ENCODE data around the gene DYSF.

DYSF gene

DNA sequence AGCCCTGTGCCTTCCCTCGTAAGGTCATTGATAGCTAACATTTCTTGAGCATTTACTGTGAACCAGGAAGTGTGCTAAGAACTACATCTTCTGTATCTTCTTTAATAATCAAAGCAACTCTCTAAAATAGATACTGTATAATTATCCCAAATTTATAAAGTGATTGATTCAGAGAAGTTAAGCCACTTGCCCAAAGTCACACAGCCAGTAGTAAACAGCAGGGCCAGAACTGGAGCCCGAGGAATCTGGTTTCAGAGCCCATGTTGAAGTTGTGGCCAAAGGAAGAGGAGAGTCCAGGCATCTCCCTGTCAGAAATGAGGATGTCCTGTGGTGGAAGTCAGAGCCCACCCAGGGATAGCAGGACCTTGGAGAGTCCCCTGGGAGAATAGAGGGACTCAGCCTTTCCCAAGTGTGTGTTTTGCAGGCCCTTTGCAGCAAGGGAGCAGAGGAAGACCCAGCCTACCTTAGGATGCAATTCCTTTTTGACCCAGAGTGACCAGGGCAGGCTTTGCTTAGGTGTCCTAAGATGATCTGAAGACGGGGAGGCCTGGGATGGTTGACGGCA is 134.2 kb downstream of the DYSF start:
- H3K36me3 ChIP-seq (replicated peaks; ENCODE audit: low read depth, low read length) = no peaks in the 10 kb centered on the region
- H3K4me3 ChIP-seq (ENCODE audit: low read length) = no peak overlapping the region
- no peak overlapping the region for H3K9ac ChIP-seq (ENCODE audit: low read length)

GRCh38 chr2:71588497-71589170 is 135.3 kb downstream of the DYSF start:
- Histone ChIP-seq H3K79me2 (ENCODE audit: low read length) (no peaks in the 10 kb centered on the region), H3K4me1 (ENCODE audit: low read length) (no peaks in the 10 kb centered on the region), H3K27ac (ENCODE audit: low read length) (no peak overlapping the region), H3K9ac (ENCODE audit: low read length) (no peak overlapping the region), H2AFZ (ENCODE audit: low read depth, low read length) (no peak overlapping the region), H3K4me2 (ENCODE audit: low read length) (no peak overlapping the region), H4K20me1 (ENCODE audit: insufficient read depth, low read length) (no peaks in the 10 kb centered on the region), H3K27me3 (ENCODE audit: low read depth, low read length) (no peaks in the 10 kb centered on the region), H3K4me3 (ENCODE audit: low read length) (no peak overlapping the region), H3K36me3 (replicated peaks; ENCODE audit: low read depth, low read length) (no peaks in the 10 kb centered on the region), H3K9me3 (ENCODE audit: insufficient read depth, low read length) (no peaks in the 10 kb centered on the region)
- no peak for TF ChIP-seq EZH2phosphoT487 (IDR thresholded peaks at IDR 0.05; ENCODE audit: low read depth)
- TF ChIP-seq CTCF (IDR thresholded peaks at IDR 0.05; ENCODE audit: low read depth, low read length) = no peak

More for the DNA sequence above, 134.2 kb downstream of the DYSF start:
- Histone ChIP-seq H3K4me2 (ENCODE audit: low read length) (no peak overlapping the region), H3K4me1 (ENCODE audit: low read length) (no peaks in the 10 kb centered on the region), H3K9me3 (ENCODE audit: insufficient read depth, low read length) (no peaks in the 10 kb centered on the region), H3K27ac (ENCODE audit: low read length) (no peak overlapping the region), H3K79me2 (ENCODE audit: low read length) (no peaks in the 10 kb centered on the region), H3K27me3 (ENCODE audit: low read depth, low read length) (0 out of 2 replicates have a peak, but pooled peaks cover under 1% of the 10 kb centered on the region), H4K20me1 (ENCODE audit: insufficient read depth, low read length) (no peaks in the 10 kb centered on the region), H2AFZ (ENCODE audit: low read depth, low read length) (no peak overlapping the region)
- TF ChIP-seq EZH2phosphoT487 (IDR thresholded peaks at IDR 0.05; ENCODE audit: low read depth) (no peak), CTCF (IDR thresholded peaks at IDR 0.05; ENCODE audit: low read depth, low read length) (no peak)

GRCh38 chr2:71589763-71590162 is 136.4 kb downstream of the DYSF start:
- H3K27me3 ChIP-seq (ENCODE audit: low read depth, low read length) = 0 out of 2 replicates have a peak, but pooled peaks cover 4% of the 10 kb centered on the region
- no peaks in the 10 kb centered on the region for H4K20me1 ChIP-seq (ENCODE audit: insufficient read depth, low read length)
- no peaks in the 10 kb centered on the region for H3K79me2 ChIP-seq (ENCODE audit: low read length)
- no peak overlapping the region for H3K4me2 ChIP-seq (ENCODE audit: low read length)
- H3K36me3 ChIP-seq (replicated peaks; ENCODE audit: low read depth, low read length) = no peaks in the 10 kb centered on the region
- H3K9ac ChIP-seq (ENCODE audit: low read length) = no peak overlapping the region
- H2AFZ ChIP-seq (ENCODE audit: low read depth, low read length) = no peak overlapping the region
- no peaks in the 10 kb centered on the region for H3K9me3 ChIP-seq (ENCODE audit: insufficient read depth, low read length)
- H3K27ac ChIP-seq (ENCODE audit: low read length) = no peak overlapping the region
- H3K4me1 ChIP-seq (ENCODE audit: low read length) = no peaks in the 10 kb centered on the region
- no peak for TF ChIP-seq EZH2phosphoT487 (IDR thresholded peaks at IDR 0.05; ENCODE audit: low read depth)
- TF ChIP-seq CTCF (IDR thresholded peaks at IDR 0.05; ENCODE audit: low read depth, low read length) = no peak
- no peak overlapping the region for H3K4me3 ChIP-seq (ENCODE audit: low read length)

DNA sequence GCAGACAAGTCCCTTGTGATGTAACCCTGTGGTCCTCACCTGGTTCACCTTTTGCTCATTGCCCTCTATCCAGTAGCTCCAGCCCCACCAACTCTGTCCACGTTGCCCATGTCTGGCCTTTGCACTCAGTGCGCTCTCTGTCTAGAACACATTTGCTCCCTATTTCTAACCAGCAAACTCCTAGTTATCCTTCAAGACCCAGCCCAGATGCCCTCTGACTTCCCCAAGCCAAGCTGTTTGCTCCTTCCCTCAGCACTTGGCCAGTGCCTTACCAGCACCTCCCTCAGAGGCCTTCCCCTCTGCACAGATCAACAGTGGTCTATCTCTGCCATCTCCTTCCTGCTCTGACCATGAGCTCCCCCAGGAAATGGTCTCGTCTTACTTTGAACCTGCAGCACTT is 137.7 kb downstream of the DYSF start:
- no peaks in the 10 kb centered on the region for H3K9me3 ChIP-seq (ENCODE audit: insufficient read depth, low read length)
- H3K27me3 ChIP-seq (ENCODE audit: low read depth, low read length) = 0 out of 2 replicates have a peak, but pooled peaks cover 5% of the 10 kb centered on the region
- no peak overlapping the region for H3K4me3 ChIP-seq (ENCODE audit: low read length)
- no peak overlapping the region for H3K4me2 ChIP-seq (ENCODE audit: low read length)
- no peaks in the 10 kb centered on the region for H3K36me3 ChIP-seq (replicated peaks; ENCODE audit: low read depth, low read length)
- no peak overlapping the region for H3K27ac ChIP-seq (ENCODE audit: low read length)
- no peaks in the 10 kb centered on the region for H4K20me1 ChIP-seq (ENCODE audit: insufficient read depth, low read length)
- H3K9ac ChIP-seq (ENCODE audit: low read length) = no peak overlapping the region
- no peak for TF ChIP-seq EZH2phosphoT487 (IDR thresholded peaks at IDR 0.05; ENCODE audit: low read depth)
- TF ChIP-seq CTCF (IDR thresholded peaks at IDR 0.05; ENCODE audit: low read depth, low read length) = no peak
- H3K79me2 ChIP-seq (ENCODE audit: low read length) = no peaks in the 10 kb centered on the region
- no peak overlapping the region for H2AFZ ChIP-seq (ENCODE audit: low read depth, low read length)
- H3K4me1 ChIP-seq (ENCODE audit: low read length) = no peaks in the 10 kb centered on the region
